RWPE1 (cell line): ENCODE results near the gene PLK3.

ENCODE experiments used
- CTCF ChIA-PET: fragments of 350-600 bp; sonication (Branson Sonifier 250); formaldehyde crosslinking; extraction: SDS; loops from one replicate; lab custom pipeline; 2021; lab: Yijun Ruan, JAX
- POLR2A ChIA-PET: fragments of 400-600 bp; formaldehyde crosslinking; extraction: SDS; loops from one replicate; lab custom pipeline; 2020; ENCODE audit warnings: antibody characterized with exemption; ENCODE audit not compliant: low non-redundant PET; lab: Yijun Ruan, JAX
- DNase-seq: peaks from one replicate; pipeline ENCODE4 v3.0.0; 2012; ENCODE audit warnings: low spot score
- H3K27ac ChIP-seq: fragments of 450-650 bp; 2 replicates; pipeline ENCODE4 v1.5.1; 2017
- TF ChIP-seq, protein P1 (sequence below): fragments of 450-650 bp; conservative IDR thresholded peaks from 2 replicates; pipeline ENCODE4 v1.5.1; 2017; ENCODE audit warnings: low read depth, mild to moderate bottlenecking

PLK3 gene

DNA sequence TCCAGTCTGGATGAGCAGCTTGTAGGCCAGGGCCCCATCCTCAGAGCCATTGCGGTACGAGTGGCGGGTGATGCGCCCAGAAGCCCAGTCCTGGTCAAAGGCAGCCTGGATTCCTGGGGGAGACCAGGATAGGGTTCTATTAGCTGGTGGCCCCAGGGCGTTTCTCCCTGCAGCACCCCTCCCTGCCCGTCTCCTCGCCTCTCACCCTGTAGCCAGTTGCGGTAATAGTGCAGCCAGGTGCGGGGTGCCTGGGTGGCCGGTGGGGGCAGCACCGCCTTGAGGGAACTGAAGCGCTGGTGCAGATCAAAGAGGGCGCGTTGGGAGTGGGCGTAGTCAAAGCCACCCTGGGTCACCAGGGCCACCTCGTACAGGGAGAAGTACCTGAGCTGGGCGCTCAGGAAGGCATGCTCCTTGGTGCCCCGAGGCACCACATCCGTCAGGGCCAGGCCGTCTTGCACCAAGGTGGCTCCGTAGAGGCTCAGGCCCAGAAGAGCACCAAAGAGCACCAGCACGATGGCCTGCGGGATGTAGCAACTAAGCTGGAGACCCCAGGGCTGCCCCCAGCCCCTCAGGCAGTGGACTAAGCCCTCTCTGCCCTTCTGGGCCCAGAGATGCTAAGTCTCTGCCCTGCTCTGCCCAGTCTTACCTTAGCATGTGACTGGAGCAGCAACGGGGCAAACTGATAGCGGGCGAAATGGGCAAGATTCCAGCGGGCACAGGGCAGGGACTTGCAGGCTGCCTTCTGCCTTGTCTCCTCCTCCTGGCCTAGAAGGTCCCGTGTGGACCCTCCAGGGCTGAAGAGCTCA, 27.2 kb downstream of the PLK3 start:
- no peak for DNase-seq
- CTCF ChIA-PET = interaction anchor here (0.7 kb wide), 1 partner anchor 261 kb away, joined by 3 read pairs; no protein-coding TSS in a partner anchor
- POLR2A ChIA-PET = no interaction called here
- TF ChIP-seq, protein P1, sequence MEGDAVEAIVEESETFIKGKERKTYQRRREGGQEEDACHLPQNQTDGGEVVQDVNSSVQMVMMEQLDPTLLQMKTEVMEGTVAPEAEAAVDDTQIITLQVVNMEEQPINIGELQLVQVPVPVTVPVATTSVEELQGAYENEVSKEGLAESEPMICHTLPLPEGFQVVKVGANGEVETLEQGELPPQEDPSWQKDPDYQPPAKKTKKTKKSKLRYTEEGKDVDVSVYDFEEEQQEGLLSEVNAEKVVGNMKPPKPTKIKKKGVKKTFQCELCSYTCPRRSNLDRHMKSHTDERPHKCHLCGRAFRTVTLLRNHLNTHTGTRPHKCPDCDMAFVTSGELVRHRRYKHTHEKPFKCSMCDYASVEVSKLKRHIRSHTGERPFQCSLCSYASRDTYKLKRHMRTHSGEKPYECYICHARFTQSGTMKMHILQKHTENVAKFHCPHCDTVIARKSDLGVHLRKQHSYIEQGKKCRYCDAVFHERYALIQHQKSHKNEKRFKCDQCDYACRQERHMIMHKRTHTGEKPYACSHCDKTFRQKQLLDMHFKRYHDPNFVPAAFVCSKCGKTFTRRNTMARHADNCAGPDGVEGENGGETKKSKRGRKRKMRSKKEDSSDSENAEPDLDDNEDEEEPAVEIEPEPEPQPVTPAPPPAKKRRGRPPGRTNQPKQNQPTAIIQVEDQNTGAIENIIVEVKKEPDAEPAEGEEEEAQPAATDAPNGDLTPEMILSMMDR = no peak
- no peak overlapping the region for H3K27ac ChIP-seq

DNA sequence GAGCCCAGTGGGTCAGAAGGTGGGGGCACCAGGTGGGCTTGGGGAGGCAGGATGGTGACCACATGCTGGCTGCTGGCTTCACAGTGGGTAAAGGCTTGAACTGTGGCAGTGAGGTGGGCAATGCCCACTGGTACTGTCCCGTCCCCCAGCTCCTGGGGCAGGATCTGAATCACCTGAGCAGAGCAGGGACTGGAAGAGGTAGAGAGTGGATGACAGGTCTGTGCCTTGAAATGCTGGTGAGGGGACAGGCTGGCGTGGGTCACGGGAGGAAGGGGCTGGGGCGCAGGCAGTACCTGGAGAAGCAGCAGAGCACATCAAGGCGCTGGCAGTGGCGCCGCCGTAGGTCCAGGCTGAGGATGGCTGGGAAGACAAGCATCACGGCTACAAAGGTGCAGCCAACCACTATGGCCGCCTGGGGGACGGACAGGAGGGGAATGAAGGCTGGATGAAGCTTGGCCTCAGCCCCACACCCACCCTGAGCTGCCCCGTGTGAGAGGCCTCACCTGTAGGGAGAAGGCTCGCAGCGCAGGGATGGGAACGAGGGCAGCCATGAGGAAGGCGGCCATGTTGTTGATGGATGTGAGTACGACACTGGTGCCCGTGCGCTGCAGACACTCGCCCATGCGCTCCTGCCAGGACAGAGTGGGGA, 27.9 kb downstream of the PLK3 start:
- no peak overlapping the region for H3K27ac ChIP-seq
- CTCF ChIA-PET = interaction anchor here (0.7 kb wide), 1 partner anchor 260 kb away, joined by 3 read pairs; no protein-coding TSS in a partner anchor
- POLR2A ChIA-PET = no interaction called here
- TF ChIP-seq, protein P1 = no peak
- DNase-seq = no peak

DNA sequence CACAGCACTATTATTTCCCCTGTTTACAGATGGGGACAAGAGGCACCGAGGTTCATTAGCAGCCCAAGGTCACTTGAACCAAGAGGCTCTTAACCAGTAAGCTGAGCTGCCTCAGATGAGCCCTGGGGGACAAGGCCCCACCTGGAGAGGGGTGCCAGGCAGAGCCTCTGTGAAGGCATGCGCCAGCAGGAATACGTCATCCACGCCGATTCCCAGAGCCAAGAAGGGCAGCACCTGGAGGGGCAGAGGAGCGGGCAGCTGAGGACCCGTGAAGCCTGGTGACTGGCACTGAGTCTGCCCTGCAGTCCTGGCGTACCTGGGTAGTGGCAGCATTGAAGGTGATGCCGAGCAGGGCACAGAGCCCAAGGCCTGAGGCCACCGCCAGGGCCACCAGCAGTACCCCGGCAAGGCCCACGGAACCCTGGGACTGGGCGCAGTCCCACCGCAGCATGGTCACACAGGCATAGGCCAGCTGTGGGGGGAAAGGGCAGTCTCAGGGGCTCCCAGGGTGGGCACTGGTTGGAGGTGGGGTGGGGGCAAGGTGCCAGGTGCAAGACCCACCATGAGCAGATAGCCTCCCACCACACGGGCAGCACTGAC, 28.8 kb downstream of the PLK3 start:
- ChIA-PET CTCF (no interaction called here), POLR2A (no interaction called here)
- no peak overlapping the region; the same call in 1 of the 2 replicates for H3K27ac ChIP-seq
- DNase-seq = no peak
- TF ChIP-seq, protein P1 = no peak

DNA sequence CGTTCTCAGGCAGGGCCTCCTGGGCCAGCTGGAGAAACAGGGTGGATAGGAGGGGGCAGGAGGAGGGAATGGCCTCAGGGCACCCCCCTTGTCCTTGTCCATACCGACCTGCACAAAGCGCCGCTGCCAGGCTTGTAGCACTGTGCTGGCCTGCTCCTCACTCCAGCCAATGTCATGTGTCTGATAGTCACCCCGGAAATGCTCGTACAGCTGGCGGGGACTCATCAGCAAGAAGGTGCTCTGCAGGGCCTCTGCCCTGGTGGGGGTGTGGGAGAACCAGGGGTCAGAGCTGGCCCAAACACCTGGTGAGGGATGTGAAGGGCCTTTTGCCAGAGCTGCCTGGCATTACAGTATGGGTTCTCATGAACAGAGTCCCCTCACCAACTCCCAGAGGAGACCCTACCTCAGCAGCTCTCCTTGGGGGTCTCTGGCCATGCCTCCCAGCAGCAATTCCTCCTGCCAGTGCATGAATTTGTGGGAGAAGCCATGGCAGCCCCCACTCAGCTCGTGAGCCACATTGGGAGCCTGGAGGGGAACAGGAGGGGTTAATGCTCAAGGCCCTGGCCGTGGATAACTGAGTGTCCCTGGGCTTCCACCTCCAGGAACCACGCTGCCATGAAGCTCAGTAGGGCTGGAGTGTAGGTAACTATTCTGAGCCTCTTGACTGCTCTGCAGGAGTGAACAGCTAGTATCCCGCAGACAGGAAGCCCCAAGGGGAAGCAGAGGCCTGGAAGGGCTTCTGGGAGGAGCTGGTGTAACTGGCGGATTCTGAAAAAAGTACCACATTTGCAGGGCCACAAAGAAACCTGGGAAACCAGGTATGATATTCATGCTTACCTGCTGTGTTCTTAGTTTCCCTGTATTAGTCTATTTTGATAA, 29.6 kb downstream of the PLK3 start:
- ChIA-PET POLR2A (no interaction called here), CTCF (no interaction called here)
- TF ChIP-seq, protein P1 = no peak
- H3K27ac ChIP-seq = peak overlapping the region; percentile 4; the same call in 1 of the 2 replicates
- no peak for DNase-seq

DNA sequence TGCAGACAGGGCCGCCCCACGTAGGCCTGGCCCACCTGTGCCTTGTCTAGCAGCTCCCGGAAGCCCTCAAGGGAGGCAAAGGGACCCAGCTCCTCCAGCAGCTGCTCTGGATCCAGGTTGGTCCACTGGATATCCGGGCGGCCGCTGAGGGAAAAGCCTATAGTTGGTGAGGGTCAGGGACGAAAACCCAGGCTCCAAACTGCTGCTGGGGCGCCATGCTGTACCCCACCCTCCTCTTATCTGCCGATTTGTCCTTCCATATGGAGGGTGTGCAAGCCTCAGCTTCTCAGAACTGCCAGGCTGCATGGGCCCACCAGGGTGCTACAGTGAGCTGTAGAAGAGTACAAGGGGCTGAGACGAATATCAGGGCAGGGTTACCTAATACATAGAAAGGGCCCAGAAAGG, 30.7 kb downstream of the PLK3 start:
- TF ChIP-seq, protein P1 = no peak
- ChIA-PET POLR2A (no interaction called here), CTCF (interaction anchor here (0.7 kb wide), 1 partner anchor 10 kb away, joined by 3 read pairs; no protein-coding TSS in a partner anchor)
- H3K27ac ChIP-seq = peak overlapping the region; percentile 7
- no peak for DNase-seq

DNA sequence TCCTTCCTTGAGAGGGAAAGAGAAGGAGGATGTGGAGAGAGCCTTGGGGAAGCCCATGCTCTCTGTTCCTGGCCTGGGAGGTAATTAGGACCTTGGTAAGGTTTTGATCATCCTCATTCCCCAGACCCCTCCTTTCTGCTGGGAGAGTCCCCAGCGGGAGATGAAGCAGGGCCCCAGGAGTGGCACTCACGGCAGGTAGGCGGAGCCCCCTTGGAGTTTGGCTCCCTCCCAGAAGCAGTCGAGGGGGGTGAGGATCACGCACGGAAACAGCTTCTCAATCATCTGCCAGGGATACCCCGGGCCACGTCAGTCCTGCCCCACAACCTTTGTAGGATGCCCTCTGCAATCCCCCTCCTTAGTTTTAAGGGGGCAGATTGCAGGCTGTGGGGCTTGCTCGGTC, 31.3 kb downstream of the PLK3 start:
- ChIA-PET CTCF (interaction anchor here (0.7 kb wide), 1 partner anchor 11 kb away, joined by 3 read pairs; no protein-coding TSS in a partner anchor), POLR2A (no interaction called here)
- no peak for DNase-seq
- TF ChIP-seq, protein P1 = no peak
- H3K27ac ChIP-seq = no peak overlapping the region
